HG03442 (cell line): ENCODE measurements around the gene ZBTB38.
A peak's percentile ranks its signal among the peaks of the same experiment; 100 is the strongest.

ENCODE experiments used
- ATAC-seq: cut with Tn5 transposase; IDR thresholded peaks from one replicate; pipeline ENCODE4 v1.9.1; 2021; ENCODE audit warnings: mild to moderate bottlenecking, moderate library complexity; ENCODE audit not compliant: unreplicated experiment

Gene ZBTB38

DNA sequence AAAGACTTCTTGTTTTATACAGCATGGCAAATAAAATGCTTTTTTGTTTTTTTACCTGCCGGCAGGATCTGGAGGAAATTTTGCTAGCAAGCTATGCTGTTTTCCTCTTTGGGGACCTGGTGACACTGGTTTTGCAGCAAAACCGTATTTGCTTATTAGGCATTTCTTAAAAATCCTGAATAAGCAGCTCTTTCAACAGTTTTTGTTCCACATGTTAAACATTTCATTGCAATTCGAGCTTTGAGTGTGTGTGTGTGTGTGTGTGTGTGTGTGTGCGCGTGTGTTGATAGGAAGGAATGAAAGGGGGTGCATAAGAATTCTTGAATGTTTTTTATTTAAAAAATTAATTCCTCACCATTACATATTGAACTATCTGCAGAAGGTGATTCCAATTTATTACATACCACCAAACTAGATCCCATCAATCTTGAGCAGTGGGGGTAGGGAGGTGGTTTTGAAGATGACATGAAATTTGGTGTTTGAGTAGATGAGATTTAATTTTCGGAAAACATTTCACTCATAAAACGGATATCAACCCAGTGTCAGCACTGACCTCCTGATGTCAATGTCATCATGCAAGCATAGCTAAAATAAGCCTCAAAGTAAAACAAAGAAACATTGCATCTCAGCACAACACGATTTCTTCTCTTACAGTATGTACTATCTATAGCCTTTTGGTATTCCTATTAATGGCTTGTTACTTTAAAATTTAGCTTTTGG lies 17.3 kb downstream of the ZBTB38 start:
- no peak for ATAC-seq

DNA sequence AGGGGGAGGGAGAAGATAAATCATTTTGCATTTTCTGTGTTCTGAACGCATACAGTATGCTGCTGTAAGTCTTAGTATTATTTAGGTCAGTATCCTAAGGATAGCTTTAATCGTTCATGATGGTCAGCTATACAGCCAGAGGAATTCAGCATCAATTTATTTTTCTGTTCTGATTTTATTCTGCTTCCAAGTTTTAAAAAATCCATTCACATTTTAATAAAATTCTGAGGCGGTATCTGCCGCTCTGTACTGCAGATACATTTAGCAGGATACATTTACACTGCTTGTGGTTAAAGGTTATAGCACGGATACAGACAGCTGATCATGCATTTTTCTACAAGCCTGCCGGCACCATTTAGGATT lies 17.8 kb downstream of the ZBTB38 start:
- no peak for ATAC-seq

DNA sequence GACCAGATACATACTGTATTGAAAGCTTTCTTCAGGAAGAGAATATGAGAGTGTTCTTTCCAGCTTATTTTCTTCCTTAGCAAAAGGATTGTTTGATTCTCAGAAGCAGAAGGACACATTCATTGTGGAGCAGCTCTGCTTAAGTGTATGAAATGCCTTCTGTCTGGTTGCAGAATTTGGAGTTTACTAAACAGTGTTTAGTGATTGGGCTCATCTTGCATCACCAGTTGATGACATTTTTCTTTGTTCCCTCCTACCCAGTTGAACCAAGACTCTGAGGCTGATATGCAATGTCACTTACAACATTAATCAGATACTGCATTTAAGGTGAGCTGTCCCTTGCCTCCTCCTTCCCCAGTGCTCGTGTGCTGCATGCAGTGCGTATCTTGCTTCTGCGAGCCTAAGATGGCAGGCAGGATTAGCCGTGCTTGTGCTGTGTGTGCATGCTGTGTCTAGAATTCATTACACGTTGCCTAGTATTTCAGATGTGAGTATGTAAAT lies 18.4 kb downstream of the ZBTB38 start:
- ATAC-seq = peak; percentile 25

DNA sequence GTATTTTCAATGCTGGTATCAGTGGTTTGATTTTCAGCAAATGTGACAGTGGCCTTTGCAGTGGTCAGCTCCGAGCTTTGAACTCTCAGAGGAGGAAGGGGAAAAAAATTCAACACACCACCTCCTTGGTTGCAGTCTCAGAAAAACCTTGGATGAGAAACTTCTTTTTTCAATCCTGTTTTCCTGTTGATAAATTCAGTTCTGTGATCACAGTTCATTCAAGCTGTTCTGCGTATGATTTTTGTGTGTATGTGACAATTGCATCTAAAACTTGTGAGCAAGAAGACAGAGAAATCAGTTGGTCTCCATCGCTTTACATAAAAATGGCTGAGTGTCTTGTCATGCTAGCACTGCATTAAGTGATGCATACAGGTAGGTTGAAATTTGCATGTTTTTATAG lies 19.2 kb downstream of the ZBTB38 start:
- ATAC-seq = no peak

DNA sequence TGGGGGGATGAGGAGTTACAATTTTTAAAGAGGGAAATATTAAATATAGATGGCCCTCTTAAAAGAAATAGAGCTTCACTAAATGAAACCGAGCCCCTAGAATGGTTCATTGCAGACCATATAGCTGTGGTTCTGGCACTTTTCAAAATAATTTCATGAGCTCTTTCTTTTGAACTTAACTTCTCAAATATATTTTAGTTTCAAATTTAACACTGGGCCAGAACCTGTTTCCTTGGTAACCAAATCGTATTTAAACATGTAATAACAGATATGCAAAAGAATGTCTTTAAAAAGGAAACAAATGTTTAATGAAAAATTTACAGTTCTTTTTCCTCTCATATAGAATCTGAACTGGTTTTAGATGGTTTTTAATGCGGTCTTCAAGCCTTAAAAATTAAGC lies 20.1 kb downstream of the ZBTB38 start:
- no peak for ATAC-seq

DNA sequence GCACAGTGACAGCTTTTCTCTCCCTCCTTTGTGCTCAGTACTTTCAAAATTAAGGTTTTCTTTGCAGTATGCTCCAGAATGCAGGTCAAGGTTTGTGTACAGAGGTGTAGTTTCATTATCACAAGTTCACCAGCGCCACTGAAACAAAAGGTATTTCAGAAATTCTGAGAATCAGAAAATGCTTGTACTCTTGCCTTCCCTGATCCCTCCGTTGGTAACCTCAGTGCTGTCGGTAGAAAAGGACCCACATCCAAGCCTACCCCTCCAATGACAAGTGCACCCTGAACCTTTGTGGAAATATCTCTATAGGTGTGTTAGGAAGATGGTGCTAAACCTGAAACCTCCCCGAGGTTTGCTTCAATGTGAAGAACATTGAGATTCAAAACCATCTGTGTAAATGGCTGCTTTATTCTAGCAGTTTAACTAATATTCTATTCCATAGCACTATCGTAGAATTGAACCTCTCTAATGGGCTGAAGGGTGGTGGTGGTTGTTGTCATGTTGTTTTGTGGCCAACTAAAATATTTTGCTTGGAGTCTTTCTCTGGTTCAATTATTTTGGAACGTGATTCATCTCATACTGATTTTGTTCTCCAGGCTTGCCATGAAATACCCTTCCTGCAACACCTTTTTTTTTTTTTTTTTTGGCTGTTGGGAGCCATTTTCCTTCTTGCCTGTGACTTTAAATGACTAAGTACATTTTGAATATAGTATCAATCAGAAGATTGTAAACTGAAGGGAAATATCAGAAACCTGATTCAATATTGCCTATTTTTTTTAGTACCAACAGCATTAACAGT lies 20.7 kb downstream of the ZBTB38 start:
- ATAC-seq = no peak

DNA sequence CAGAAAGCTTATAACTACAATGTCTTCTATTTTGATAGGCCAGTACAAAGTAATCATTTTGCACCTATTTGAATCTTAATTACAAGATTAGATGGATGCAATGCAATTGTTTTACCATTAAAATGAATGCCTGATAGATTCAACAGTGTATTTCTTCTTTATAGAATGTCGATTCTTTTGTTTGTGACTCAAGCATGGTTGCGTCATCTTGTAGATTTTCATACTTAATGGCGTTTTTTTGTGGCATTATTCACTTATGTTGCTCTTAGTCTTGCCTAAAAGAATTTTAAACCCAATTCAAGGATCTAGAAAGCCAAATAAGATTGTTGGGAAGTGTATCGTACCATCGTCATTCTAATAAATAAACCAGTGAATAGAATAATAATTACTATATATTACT lies 21.4 kb downstream of the ZBTB38 start:
- ATAC-seq = no peak

DNA sequence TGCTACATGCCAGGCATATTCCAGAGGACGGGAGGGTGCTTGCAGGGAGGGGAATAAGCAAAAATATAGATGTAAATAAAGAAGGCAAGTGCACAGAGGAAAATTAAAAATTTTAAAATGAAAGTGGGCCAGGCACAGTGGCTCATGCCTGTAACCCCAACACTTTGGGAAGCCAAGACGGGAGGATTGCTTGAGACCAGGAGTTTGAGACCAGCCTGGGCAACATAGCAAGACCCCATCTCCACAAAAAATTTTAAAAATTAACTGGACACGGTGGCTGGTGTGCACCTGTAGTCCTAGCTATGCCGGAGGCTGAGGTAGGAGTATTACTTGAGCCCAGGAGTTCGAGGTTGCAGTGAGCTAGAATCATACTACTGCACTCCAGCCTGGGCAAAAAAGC lies 22.4 kb downstream of the ZBTB38 start:
- no peak for ATAC-seq

DNA sequence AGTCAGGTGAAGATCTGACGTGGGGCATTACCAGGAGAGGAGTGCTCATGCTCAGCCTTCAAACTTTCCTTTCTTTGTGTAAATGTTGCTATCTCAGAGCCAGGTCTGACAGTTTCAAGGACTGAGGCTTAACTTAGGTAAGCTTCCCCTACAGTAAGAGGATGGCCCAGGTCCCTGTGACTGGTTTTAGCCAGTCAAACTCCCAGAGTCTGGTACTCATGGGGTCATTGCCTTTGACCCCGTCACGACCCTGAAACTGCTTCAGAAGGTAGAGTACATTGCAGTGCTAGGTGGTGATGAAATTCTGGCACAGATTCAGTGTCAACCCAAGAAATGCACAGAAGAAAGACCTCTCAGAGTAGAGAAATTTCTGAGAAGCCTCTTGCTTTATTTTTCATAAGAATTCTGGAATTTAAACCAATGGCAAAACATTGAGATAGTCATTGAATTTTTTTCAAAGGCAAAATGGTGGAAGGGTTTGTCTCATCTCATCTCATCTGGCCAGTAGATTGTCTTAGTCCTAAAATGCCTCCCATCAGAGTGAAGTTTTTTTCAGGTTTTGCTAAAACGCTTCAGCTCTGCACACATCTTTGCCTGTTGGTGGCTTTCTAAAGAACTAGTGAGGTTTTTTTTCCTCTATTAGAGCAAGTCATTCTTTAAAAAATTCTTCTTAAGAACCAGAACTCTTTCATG lies 23.1 kb downstream of the ZBTB38 start:
- ATAC-seq = no peak

DNA sequence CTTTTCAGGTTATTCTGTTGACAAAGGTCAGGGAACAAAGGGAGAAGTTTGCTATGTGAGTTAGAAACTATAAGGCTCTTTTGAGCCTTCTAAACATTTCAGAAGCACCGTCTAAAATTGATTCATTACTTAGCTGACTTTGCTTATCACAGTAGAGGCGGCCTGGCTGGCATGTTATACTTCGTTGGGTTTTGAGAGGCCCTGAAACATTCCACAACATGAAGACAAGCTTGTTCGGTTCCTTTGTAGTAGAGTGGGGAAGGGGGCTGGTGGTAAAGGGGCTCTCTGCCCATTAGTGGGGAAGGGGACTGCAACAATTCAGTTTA lies 23.6 kb downstream of the ZBTB38 start:
- ATAC-seq = no peak

DNA sequence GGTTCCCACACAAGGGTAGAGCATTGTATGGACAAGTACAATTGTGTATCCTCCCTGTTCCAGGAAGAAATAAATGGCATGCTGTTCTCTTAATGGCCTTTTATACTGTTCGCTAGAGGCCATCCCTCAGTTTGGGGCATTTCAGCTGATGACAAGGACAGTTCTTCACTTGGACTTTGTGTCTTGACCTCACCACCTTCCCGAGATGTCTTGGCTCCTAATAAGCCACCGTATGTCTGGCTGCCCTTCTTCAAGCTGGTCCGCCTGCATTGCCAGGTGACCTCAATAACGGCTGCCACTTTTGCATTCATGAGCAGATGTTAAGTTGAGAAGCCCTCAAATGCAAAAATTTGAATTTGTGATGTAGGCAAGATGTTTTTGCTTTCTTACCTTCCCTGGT lies 24.1 kb downstream of the ZBTB38 start:
- ATAC-seq = no peak

DNA sequence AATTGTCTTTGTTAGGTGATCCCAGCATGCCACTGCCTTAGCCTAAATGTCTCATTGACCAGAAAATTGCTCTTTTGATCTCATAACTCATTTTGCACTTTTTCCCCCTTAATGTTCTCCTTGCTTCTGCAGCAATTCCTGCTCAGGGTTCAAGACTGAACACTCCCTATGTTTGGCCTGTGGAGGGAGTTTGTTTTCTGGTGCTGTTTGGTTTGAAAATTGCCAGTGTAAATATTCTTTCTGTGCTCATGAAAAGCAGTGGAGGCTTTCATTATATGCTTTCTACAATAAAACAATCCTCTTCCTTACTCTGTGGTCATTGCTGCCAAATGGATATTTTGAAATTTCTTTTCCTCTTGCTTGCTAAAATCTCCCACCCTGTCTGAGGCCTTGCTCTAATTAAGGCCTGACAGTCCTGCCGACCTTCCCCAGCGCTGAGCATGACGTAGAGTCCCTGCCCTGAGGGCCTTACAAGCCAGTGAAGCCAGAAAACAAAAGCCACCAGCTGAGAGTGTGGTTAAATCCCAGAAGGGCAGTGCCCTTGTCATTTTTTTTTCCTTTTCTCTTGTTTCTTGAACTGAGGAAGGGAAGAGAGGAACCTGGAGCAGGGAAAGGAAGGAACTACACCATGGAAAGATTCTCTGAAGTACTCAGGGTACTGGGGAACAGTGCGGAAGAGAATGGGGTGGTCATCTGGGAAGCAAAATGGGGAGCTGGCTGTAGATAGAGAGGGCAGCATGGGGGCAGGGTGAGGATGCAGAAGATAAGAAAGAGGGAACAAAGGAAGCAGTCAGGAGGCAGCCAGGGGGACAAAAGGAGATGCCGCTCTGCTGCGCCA lies 24.8 kb downstream of the ZBTB38 start:
- ATAC-seq = no peak

DNA sequence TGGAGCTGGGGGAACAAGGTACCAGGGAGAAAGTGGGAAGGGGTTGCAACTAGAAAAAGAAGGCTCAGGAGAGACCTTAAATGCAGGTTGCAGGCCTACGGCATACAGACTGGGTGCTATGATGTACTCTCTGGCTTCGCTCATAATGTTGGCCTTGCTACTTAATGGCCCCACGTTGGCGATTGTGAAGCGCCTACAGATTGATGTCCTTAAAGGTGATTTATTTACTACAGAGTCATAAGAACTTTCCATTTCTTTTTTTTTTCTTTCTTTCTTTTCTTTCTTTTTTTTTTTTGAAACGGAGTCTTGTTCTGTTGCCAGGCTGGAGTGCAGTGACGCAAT lies 25.4 kb downstream of the ZBTB38 start:
- no peak for ATAC-seq

DNA sequence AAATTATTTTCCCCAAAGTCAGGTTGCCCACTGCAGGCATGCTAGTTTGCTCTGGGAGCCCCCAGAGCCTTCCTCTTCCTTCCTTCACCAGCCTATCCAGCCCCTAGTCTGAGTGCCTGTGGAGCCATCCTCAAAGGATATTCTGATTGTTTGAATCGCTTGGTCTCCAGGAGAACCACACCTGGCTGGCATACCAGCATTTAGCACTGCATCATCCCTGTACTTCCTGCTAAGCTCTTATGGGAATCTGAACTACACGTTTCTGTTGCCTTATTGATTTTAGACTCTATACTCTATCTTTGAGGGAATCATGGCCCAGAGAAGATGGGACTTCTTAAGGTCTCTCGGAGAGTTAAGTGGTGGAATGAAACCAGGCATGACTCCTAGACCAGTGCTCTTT lies 26.3 kb downstream of the ZBTB38 start:
- ATAC-seq = no peak

DNA sequence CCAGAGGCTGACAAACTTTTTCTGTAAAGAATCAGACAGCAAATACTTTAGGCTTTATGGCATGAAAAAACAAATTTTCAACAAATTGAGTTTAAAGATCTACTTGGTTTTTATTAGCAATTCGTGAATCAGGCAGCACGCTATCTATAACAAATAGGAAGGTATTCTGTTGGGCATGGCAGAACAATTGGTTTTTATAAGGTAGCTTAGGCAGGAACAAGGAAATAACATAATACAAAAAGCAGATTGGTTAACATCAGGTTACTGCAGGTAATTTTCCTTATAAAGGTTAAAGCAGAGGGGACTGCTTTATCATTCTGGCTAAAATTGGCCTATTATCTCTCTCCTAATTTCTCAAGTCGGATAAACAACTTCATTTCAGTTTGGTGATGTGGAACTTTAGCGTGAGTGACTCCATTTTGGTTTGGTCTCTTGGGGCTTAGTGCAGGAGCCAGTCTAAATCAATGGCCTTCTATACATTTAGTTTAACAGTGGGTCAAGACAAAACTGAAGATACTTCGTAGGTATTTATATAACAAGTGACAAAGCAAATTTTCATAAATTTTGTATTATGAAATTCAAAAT lies 26.8 kb downstream of the ZBTB38 start:
- ATAC-seq = no peak

DNA sequence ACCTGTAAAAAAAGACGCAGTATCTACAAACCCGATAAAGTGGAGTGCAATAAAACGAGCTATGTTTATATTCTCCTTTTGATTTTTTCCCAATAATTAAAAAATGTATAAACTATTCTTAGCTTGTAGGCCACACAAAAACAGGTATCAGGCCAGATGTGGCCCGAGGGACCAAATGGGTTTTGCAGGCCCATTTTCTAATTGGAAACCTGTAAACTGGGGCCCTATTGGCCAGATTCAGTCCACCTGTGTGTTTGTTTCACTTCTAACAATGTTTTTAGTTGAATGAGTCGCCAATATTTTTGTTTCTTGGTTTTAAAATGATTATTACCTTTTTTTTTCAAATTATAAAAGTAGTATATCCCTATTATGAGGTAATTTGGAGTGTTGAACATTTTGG lies 29.7 kb downstream of the ZBTB38 start:
- no peak for ATAC-seq

DNA sequence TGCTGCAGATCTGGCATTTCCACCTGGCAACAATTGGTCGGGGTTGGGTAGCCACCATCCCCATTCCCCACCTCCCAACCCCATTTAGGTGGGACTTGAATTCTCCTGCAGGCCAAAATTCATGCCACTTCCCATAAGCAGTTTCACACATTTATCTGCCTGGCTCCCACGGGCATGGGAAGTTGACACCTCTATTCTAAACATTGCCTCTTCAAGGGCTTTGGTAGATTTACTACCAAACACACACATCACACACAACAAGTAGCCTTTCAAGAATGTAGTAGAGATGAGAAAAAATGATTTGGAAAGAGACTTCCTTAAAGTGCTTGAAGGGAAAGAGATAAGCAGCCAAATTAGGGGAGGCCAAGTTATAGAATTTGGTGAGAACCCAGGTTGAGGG lies 30.9 kb downstream of the ZBTB38 start:
- ATAC-seq = no peak

DNA sequence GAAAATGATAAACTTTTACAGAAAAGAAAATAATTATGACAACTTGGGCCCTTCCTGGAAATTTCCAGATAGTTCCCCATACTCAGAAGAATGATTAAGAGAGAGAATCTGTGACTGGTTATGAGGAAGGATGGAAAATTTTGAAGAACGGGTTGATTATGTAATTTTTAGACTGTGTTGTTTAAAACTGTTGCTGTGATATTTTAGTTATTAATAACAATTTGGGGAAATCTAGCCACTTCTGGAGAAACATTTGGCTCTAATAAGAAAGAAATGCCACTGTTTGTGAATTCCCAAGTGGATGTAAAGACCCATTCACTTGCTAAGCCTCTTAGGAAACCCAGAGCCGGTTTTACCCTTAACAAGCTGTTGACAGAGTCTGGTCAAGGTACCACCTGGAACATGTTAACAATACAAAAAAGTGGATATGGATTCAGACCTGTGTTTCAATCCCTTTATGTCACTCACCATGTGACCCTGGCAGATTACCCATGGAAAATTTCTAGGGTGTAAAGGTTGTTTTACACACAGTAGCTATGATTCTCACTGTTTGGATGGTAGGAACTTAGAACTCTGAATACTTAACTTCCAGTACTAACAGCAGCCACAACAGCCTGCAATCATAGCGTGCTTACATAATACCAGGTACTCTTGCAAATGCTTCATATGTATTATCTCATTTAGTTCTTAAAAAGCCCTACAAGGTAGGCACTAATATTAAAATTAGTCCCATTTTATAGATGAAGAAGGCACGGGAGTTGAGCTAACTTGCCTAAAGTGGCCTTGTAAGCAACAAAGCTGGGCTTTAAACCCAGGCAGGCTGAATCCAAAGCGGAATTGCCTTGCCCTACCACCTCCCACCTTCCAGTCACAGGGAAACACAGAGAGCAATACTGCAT lies 32.0 kb downstream of the ZBTB38 start:
- no peak for ATAC-seq

DNA sequence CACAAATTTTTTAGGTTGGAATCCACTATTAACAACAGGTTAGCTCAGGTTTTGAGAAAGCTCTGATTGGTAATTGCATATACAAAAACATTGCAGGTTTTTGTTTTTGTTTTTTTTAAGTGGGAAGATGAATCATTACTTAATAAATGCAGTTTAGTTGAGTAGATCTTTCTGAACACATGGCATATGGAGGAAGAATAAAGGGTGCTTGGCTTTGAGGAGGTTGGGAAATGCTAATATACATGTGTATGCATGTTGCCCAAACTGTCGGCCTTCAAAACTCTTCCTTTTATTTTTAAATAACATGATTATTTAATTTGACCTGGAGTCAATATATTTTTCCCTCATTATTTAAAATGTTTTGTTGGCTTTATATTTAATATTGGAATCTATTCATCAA lies 32.8 kb downstream of the ZBTB38 start:
- no peak for ATAC-seq
